Measurements from ENCODE around the gene MYO3A.

DNA sequence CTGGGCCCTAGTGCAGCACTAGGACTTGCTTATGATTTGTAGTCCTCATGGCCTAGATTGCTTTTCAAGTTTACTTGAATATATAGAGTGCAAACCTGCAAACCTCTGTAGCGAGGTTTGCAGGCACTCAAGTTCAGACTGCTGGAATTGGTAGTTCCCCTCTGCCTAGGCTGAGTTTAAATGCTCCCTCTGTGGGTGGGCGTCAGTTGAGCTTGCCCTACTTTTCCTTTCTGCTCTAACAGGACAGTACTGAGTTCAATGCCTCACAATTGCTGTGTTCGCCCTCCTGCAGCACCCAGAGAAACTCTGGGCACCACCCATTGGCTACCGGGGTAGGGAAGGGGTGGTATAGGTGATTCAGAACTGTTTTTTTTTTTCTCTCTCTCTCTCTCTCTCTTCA is 31.6 kb downstream of the MYO3A start:
- TF ChIP-seq, protein P1, sequence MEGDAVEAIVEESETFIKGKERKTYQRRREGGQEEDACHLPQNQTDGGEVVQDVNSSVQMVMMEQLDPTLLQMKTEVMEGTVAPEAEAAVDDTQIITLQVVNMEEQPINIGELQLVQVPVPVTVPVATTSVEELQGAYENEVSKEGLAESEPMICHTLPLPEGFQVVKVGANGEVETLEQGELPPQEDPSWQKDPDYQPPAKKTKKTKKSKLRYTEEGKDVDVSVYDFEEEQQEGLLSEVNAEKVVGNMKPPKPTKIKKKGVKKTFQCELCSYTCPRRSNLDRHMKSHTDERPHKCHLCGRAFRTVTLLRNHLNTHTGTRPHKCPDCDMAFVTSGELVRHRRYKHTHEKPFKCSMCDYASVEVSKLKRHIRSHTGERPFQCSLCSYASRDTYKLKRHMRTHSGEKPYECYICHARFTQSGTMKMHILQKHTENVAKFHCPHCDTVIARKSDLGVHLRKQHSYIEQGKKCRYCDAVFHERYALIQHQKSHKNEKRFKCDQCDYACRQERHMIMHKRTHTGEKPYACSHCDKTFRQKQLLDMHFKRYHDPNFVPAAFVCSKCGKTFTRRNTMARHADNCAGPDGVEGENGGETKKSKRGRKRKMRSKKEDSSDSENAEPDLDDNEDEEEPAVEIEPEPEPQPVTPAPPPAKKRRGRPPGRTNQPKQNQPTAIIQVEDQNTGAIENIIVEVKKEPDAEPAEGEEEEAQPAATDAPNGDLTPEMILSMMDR (IDR thresholded peaks at IDR 0.05) = no peak
- TF ChIP-seq POLR2A (IDR thresholded peaks at IDR 0.05) = no peak

Measured in esophagus squamous epithelium (tissue), 4 donors.